C4-2B (cell line): ENCODE results near the gene PANK1.

Experiments used
- CTCF ChIP-seq: fragments of 450-650 bp; conservative IDR thresholded peaks from 2 replicates; pipeline ENCODE4 v1.5.1; 2017; ENCODE audit warnings: mild to moderate bottlenecking
- ZFX ChIP-seq: fragments of 450-650 bp; IDR thresholded peaks from 2 replicates; pipeline ENCODE4 v1.6.1; 2017

GRCh38 chr10:89576022-89576421, 69.0 kb downstream of the PANK1 start:
- no peak for TF ChIP-seq CTCF
- no peak for TF ChIP-seq ZFX
